Heart left ventricle (tissue), 13 donors: Measurements from ENCODE around the gene GPR183.

ENCODE experiments used
- POLR2A ChIP-seq, 2 donors: fragments of 450-650 bp; IDR thresholded peaks; one replicate each; pipeline ENCODE4 v1.6.1; 2017; ENCODE audit warnings: antibody characterized with exemption in 2 of 2, mild to moderate bottlenecking in 2 of 2, moderate library complexity in 2 of 2
- TF ChIP-seq, protein P1 (sequence below), 12 donors: fragments of 200-600 bp; sonication (generic) in 4 of 12; IDR thresholded peaks; one replicate each; pipeline versions ENCODE4 v1.5.0 to v1.8.0; 2018 to 2022; ENCODE audit warnings: antibody characterized with exemption in 12 of 12, mild to moderate bottlenecking in 5 of 12
- donor health status: ischemic (EF 13 %, LVEDD 7.1; RV severe dilation, severe dysfunction).
- donor health status: DM: no; HTN: yes; CAD: no.
- donor health status: DM: no; HTN: no; CAD: no.
- donor health status: ischemic (EF 25% LVEDD 6.9; RV normal size, moderate dysfunction).
- donor health status: ischemic (EF 25% LVEDD 5.7; RV mildly dilated, moderate dysfunction).
- donor health status: ischemic (EF 35%, LVEDD 5.7; RV mildly dilated, moderate dysfunction).
- donor health status: nonischemic (EF 11% LVEDD 7.7; RV severe dilation, severe dysfunction).
- donor health status: DM: yes; HTN: yes; CAD: no.
- donor health status: PGD.
- donor health status: ischemic (EF 29% LVEDD 5.4; RV normal size, mild dysfunction).
- donor health status: nonischemic (EF 23%, LVEDD 6.1; RV moderate dilation, normal function).

GRCh38 chr13:99258210-99258860 lies 48.9 kb downstream of the GPR183 start, which contains the start of gene GPR18:
- TF ChIP-seq, protein P1, sequence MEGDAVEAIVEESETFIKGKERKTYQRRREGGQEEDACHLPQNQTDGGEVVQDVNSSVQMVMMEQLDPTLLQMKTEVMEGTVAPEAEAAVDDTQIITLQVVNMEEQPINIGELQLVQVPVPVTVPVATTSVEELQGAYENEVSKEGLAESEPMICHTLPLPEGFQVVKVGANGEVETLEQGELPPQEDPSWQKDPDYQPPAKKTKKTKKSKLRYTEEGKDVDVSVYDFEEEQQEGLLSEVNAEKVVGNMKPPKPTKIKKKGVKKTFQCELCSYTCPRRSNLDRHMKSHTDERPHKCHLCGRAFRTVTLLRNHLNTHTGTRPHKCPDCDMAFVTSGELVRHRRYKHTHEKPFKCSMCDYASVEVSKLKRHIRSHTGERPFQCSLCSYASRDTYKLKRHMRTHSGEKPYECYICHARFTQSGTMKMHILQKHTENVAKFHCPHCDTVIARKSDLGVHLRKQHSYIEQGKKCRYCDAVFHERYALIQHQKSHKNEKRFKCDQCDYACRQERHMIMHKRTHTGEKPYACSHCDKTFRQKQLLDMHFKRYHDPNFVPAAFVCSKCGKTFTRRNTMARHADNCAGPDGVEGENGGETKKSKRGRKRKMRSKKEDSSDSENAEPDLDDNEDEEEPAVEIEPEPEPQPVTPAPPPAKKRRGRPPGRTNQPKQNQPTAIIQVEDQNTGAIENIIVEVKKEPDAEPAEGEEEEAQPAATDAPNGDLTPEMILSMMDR (IDR thresholded peaks at IDR 0.05), result no peak
- no peak for TF ChIP-seq POLR2A (IDR thresholded peaks at IDR 0.05)
